ENCODE results near the gene TOP3B. TPM values are rescaled to one million over a fixed set of nuclear protein-coding genes. Genes with fewer than 3 reads are reported as not detected.

The TOP3B gene
- total and polyA plus RNA-seq, 9 of the 15 experiments (the other 6 are each of a cell fraction or from before 2014, with no cell fraction given), result 3.0 to 188 (median 112) TPM

DNA sequence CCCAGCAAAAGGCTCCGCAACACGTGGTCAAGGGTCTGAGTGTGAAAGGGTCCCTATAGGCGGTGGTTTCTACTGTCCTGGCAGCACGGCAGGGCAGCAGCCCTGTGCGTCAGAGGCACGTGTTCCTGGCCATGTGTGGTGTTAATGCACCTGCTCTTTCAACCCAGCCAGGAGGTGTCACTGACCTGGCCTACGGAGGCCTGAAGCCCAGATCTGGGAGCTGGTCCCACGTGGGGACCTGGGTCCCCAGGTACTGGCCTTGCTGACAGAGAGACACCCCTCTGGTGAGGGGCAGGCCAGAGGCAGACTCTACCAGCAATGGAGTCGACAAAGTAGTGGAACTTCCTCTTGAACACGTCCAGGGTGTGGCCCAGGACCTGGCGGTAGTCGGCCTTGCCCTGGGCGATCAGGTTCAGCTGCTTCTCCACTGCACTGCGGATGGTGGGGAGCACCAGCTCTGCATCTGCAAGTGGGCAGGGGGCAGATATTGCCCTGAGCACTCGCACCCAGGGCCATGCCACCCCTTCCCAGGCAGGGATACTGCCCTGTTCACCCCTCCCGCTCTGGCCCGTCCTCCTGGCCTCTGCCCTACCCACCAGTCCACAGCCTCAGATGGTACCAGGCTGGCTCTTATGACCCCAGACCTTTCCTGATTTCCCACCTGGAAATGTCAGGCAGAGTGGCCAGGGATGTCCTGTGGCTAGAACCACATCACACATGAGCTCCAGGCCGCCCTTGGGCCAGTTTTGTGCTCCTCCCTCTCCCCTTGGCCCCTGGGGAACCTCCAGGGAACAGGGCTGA lies 23.1 kb downstream of the TOP3B start (continued):
- no peak for TF ChIP-seq NEUROD1 (IDR thresholded peaks at IDR 0.05; ENCODE audit: borderline replicate concordance, low read depth, low read length, partially characterized antibody)
- no peak for TF ChIP-seq KLF6 (CRISPR knock-in tag; IDR thresholded peaks at IDR 0.05; ENCODE audit: borderline replicate concordance)
- TF ChIP-seq KLF13 (tag; IDR thresholded peaks at IDR 0.05; ENCODE audit: borderline replicate concordance, low read depth), result no peak
- TF ChIP-seq TCFL5 (CRISPR knock-in tag; conservative IDR thresholded peaks at IDR 0.05), result no peak
- no peak for TF ChIP-seq SAP30 (IDR thresholded peaks at IDR 0.05; ENCODE audit: borderline replicate concordance, insufficient read depth, low read depth, low read length, poor library complexity, severe bottlenecking)
- TF ChIP-seq HNRNPLL (IDR thresholded peaks at IDR 0.05; ENCODE audit: low read depth, low read length, poor library complexity, severe bottlenecking), result no peak
- no peak for TF ChIP-seq ZNF316 (IDR thresholded peaks at IDR 0.05)
- no peak for TF ChIP-seq THAP12 (CRISPR knock-in tag; IDR thresholded peaks at IDR 0.05)
- no peak for TF ChIP-seq ATF2 (CRISPR knock-in tag; IDR thresholded peaks at IDR 0.05)
- TF ChIP-seq E2F3 (CRISPR knock-in tag; IDR thresholded peaks at IDR 0.05), result peak; percentile 12; the same call in 1 of the 2 replicates
- no peak for TF ChIP-seq ESRRB (CRISPR knock-in tag; IDR thresholded peaks at IDR 0.05; ENCODE audit: borderline replicate concordance)
- TF ChIP-seq, protein P1, sequence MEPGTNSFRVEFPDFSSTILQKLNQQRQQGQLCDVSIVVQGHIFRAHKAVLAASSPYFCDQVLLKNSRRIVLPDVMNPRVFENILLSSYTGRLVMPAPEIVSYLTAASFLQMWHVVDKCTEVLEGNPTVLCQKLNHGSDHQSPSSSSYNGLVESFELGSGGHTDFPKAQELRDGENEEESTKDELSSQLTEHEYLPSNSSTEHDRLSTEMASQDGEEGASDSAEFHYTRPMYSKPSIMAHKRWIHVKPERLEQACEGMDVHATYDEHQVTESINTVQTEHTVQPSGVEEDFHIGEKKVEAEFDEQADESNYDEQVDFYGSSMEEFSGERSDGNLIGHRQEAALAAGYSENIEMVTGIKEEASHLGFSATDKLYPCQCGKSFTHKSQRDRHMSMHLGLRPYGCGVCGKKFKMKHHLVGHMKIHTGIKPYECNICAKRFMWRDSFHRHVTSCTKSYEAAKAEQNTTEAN (CRISPR knock-in tag; IDR thresholded peaks at IDR 0.05), result no peak
- no peak for TF ChIP-seq ZNF76 (CRISPR knock-in tag; IDR thresholded peaks at IDR 0.05; ENCODE audit: borderline replicate concordance)
- TF ChIP-seq RFX7 (CRISPR knock-in tag; IDR thresholded peaks at IDR 0.05), result no peak
- TF ChIP-seq, protein P2, sequence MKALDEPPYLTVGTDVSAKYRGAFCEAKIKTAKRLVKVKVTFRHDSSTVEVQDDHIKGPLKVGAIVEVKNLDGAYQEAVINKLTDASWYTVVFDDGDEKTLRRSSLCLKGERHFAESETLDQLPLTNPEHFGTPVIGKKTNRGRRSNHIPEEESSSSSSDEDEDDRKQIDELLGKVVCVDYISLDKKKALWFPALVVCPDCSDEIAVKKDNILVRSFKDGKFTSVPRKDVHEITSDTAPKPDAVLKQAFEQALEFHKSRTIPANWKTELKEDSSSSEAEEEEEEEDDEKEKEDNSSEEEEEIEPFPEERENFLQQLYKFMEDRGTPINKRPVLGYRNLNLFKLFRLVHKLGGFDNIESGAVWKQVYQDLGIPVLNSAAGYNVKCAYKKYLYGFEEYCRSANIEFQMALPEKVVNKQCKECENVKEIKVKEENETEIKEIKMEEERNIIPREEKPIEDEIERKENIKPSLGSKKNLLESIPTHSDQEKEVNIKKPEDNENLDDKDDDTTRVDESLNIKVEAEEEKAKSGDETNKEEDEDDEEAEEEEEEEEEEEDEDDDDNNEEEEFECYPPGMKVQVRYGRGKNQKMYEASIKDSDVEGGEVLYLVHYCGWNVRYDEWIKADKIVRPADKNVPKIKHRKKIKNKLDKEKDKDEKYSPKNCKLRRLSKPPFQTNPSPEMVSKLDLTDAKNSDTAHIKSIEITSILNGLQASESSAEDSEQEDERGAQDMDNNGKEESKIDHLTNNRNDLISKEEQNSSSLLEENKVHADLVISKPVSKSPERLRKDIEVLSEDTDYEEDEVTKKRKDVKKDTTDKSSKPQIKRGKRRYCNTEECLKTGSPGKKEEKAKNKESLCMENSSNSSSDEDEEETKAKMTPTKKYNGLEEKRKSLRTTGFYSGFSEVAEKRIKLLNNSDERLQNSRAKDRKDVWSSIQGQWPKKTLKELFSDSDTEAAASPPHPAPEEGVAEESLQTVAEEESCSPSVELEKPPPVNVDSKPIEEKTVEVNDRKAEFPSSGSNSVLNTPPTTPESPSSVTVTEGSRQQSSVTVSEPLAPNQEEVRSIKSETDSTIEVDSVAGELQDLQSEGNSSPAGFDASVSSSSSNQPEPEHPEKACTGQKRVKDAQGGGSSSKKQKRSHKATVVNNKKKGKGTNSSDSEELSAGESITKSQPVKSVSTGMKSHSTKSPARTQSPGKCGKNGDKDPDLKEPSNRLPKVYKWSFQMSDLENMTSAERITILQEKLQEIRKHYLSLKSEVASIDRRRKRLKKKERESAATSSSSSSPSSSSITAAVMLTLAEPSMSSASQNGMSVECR (CRISPR knock-in tag; IDR thresholded peaks at IDR 0.05), result peak; percentile 82; the same call in 1 of the 2 replicates
- TF ChIP-seq CTBP1 (IDR thresholded peaks at IDR 0.05; ENCODE audit: borderline replicate concordance), result no peak
- no peak for TF ChIP-seq SMARCE1 (IDR thresholded peaks at IDR 0.05)
- peak; percentile 87; the same call in 1 of the 2 replicates for TF ChIP-seq CBFB (CRISPR knock-in tag; IDR thresholded peaks at IDR 0.05)
